Activated CD8-positive, alpha-beta memory T cell treated with anti-CD3 and anti-CD28 coated beads, Interleukin-2, amount 10 ng/mL, durations not matched to agents 7 days and 5 days (primary cell): Measurements from ENCODE around the gene PROZ. TPM values are rescaled to one million over a fixed set of nuclear protein-coding genes. Genes with fewer than 3 reads are reported as not detected.
"Not testable (repeated sequence)": the region's sequence is repeated elsewhere in the genome, so short reads cannot be mapped to it uniquely, and the experiment has no call there.

Experiments used
- ATAC-seq: fragments of 150-1000 bp; cut with Tn5 transposase; one replicate; pipeline ENCODE4 v1.10.0; 2021; ENCODE audit warnings: moderate library complexity
- CTCF ChIA-PET: fragments of 350-600 bp; sonication (Branson Sonifier 250); formaldehyde crosslinking; loops from one replicate; lab custom pipeline; 2021; ENCODE audit warnings: antibody characterized with exemption; lab: Charles Lee
- DNase-seq: peaks from one replicate; pipeline ENCODE4 v3.0.0-alpha.2; 2020
- H3K27ac Mint-ChIP-seq: one replicate; pipeline ENCODE4 v1.8.0; 2021; ENCODE audit warnings: mild to moderate bottlenecking, mixed read lengths
- H3K27me3 Mint-ChIP-seq: one replicate; pipeline ENCODE4 v1.8.0; 2021; ENCODE audit warnings: mixed read lengths
- H3K36me3 Mint-ChIP-seq: one replicate; pipeline ENCODE4 v1.8.0; 2021; ENCODE audit warnings: mild to moderate bottlenecking, mixed read lengths
- H3K4me1 Mint-ChIP-seq: one replicate; pipeline ENCODE4 v1.8.0; 2021; ENCODE audit warnings: mixed read lengths
- H3K4me3 Mint-ChIP-seq: one replicate; pipeline ENCODE4 v1.8.0; 2021; ENCODE audit warnings: mild to moderate bottlenecking, moderate library complexity, mixed read lengths
- H3K9me3 Mint-ChIP-seq: one replicate; pipeline ENCODE4 v1.8.0; 2022; ENCODE audit warnings: low read depth, mixed read lengths
- total RNA-seq, 2 experiments: library from RNA; stranded (reverse); gene quantifications; one replicate each; pipeline ENCODE4 v1.2.3, GENCODE V29; 2021

PROZ gene, protein sequence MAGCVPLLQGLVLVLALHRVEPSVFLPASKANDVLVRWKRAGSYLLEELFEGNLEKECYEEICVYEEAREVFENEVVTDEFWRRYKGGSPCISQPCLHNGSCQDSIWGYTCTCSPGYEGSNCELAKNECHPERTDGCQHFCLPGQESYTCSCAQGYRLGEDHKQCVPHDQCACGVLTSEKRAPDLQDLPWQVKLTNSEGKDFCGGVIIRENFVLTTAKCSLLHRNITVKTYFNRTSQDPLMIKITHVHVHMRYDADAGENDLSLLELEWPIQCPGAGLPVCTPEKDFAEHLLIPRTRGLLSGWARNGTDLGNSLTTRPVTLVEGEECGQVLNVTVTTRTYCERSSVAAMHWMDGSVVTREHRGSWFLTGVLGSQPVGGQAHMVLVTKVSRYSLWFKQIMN
- total RNA-seq, result not detected

DNA sequence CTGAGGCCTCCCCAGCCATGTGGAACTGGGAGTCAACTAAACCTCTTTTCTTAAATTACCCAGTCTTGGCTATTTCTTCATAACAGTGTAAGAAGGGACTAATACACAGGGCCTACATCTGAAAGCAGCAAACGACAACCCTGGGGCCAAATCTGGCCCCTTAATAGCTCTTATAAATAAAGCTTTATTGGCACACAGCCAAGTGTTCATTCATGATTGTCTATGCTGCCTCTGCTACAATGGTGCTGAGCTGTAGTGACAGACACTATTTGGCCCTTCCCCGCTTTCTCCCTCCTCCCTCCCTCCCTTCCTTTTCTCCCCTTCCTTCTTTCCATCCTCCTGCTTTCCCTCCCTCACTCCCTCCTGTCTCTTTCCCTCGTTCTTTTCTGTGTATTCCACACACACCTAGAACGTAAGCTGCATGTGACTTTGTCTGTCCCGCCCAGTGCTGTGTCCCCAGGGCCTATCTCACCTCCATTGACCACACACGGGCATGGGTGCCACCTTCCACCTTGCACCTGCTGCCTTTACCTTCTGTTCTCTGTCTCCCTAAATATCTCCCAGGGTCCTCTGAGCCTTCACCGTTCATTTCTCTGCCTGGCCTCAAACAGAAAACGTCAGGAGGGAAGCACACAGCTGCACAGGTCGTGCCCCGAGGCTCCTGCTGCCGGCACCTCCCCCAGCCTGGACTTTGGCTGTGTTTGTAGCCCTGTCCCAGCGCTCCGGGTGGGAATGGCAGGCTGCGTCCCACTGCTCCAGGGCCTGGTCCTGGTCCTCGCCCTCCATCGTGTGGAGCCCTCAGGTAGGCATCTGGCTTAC is at the start of gene PROZ:
Gene PROZ, plus strand, starts transcription at position 720 of the 819 bp plus-strand sequence. Its CDS starts 13 bp downstream, at position 733.
- peaks cover 17% of the 10 kb centered on the region for H3K27me3 Mint-ChIP-seq
- no peak for ATAC-seq
- H3K36me3 Mint-ChIP-seq, result peaks cover 6% of the 10 kb centered on the region
- no peak within 1 kb of the TSS for H3K27ac Mint-ChIP-seq
- no peak within 1 kb of the TSS for H3K4me3 Mint-ChIP-seq
- H3K9me3 Mint-ChIP-seq, result peaks cover 7% of the 10 kb centered on the region
- H3K4me1 Mint-ChIP-seq, result peaks cover 25% of the 10 kb centered on the region
- CTCF ChIA-PET, result no interaction called here
- DNase-seq, result no peak

DNA sequence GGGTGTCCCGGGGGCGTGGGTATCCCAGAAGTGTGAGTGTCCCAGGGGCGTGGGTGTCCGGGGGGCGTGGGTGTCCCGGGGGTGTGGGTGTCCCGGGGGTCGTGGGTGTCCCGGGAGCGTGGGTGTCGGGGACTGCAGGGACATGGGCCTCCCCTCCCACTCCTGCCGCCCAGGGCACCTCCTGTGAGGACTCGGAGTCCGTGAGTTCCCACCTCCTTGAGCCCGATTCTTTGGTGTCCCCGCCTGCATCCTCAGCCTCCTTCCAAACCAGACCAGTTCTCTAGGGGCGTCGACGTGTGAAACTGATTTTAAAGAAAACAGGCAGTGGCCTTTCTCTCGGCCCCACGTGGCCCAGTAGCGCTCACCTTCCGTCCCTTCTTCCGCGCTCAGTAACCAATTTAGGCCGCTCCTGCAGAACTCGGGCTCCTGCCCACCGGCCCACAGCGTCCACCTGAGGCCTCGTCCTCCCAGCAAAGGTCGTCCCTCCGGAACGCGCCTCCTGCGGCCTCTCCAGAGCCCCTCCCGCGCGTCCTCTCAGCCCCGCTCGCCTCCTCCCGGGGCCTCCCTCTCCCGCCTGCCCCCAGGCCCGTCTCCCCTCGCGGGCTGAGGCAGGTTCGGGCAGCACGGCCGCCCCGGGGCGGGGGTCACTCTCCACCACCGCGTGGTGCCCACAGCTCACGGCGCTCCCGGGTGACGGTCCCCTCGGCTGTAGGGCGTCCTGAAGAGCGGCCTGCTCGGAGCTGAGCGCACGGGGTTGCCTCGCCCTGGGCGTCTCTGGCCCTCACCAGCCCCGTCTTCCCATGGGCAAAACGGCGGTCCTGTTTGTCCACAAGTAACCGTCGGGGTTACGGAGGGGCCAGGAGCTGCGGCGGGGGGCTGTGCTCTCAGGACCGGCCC is 49.0 kb upstream of the PROZ start:
- H3K27me3 Mint-ChIP-seq, result peaks cover 7% of the 10 kb centered on the region
- H3K9me3 Mint-ChIP-seq, result no peaks in the 10 kb centered on the region
- no peaks in the 10 kb centered on the region for H3K4me1 Mint-ChIP-seq
- peak; percentile 25 for ATAC-seq
- CTCF ChIA-PET, result no interaction called here
- H3K36me3 Mint-ChIP-seq, result peaks cover 3% of the 10 kb centered on the region
- DNase-seq, result no peak
- no peak overlapping the region for H3K4me3 Mint-ChIP-seq
- no peak overlapping the region for H3K27ac Mint-ChIP-seq

DNA sequence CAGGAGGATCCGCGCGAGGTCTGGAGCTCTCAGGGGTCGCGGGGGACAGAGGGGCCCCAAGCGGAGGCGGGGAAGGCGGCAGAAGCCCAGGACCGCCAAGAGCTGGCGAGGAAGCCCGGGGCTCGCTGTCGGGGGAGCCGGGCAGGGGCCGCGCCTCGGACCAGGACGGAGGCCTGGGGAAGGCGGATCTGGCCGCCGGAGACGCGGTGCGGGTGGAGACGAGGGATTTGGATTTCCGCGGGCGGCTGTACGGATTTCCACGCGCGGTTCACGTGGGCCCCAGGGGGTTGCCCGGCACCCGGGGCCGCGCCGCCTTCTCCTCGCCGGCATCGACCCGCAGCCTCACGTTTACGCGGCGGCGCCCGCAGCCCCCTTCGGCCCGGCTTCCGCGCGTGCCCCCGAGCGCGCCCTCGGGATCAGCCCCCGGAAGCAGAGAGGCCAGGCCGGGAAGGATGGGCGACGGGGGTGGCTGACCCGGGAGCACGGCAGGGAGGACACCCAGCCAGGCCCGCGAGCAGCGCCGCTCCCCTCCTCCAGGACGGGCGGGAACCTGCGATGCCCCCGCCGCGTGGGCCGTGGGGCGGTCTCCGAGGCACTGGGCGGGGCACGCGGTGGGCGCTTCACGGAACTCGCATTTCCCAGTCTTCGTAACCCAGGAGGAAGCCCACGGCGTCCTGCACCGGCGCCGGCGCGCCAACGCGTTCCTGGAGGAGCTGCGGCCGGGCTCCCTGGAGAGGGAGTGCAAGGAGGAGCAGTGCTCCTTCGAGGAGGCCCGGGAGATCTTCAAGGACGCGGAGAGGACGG is 48.2 kb upstream of the PROZ start:
- Mint-ChIP-seq H3K4me3 (no peak overlapping the region), H3K27ac (no peak overlapping the region), H3K4me1 (no peaks in the 10 kb centered on the region), H3K9me3 (no peaks in the 10 kb centered on the region), H3K27me3 (peaks cover 7% of the 10 kb centered on the region), H3K36me3 (peaks cover 3% of the 10 kb centered on the region)
- CTCF ChIA-PET, result no interaction called here
- DNase-seq, result no peak
- peak; percentile 34 for ATAC-seq

DNA sequence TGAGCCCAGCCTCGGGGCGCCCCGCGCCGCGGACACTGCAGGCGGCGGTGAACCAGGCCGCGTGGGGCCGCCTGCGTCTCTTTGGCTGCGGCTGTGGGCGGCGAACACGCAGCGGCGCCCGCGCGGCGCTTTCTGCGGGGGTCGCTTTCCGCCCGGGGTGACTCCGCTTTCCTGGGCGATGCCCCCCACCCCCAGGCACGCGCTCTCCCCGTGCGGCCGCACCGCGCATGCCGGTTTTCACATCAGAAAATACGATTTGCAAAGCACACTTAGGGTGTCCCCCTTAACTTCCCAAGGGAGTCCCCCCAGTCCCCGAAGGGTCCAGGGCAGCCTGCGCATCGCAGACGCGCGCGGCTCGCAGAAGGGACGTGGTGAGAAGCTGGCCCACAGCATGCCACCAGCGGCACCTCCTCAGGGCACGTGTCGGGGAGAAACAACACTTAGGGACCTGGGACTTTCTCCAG is 47.6 kb upstream of the PROZ start:
- no peaks in the 10 kb centered on the region for H3K9me3 Mint-ChIP-seq
- CTCF ChIA-PET, result no interaction called here
- peaks cover 3% of the 10 kb centered on the region for H3K36me3 Mint-ChIP-seq
- no peak overlapping the region for H3K27ac Mint-ChIP-seq
- H3K4me3 Mint-ChIP-seq, result no peak overlapping the region
- DNase-seq, result no peak
- no peak for ATAC-seq
- H3K4me1 Mint-ChIP-seq, result no peaks in the 10 kb centered on the region
- peaks cover 7% of the 10 kb centered on the region for H3K27me3 Mint-ChIP-seq

DNA sequence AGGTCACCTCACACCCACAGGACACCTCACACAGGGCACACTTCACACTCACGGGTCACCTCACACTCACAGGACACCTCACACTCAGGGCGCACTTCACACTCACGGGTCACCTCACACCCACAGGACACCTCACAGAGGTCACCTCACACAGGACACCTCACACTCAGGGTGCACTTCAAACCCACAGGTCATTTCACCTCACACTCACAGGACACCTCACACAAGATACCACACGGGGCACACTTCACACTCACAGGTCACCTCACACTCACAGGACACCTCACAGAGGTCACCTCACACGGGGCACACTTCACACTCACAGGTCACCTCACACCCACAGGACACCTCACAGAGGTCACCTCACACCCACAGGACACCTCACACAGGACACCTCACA is 46.6 kb upstream of the PROZ start:
- H3K4me1 Mint-ChIP-seq, ATAC-seq, CTCF ChIA-PET, H3K36me3 Mint-ChIP-seq, H3K27ac Mint-ChIP-seq, DNase-seq, H3K27me3 Mint-ChIP-seq, H3K4me3 Mint-ChIP-seq, H3K9me3 Mint-ChIP-seq: not testable (repeated sequence)

DNA sequence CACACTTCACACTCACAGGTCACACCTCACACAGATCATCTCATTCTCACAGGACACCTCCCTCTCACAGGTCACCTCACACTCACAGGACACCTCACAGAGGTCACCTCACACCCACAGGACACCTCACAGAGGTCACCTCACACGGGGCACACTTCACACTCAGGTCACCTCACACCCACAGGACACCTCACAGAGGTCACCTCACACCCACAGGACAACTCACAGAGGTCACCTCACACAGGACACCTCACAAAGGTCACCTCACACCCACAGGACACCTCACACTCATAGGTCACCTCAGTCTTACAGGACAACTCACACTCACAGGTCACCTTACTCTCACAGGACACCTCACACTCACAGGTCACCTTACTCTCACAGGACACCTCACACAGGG is 46.0 kb upstream of the PROZ start:
- CTCF ChIA-PET, H3K4me1 Mint-ChIP-seq, ATAC-seq, H3K27me3 Mint-ChIP-seq, DNase-seq, H3K9me3 Mint-ChIP-seq, H3K27ac Mint-ChIP-seq, H3K36me3 Mint-ChIP-seq, H3K4me3 Mint-ChIP-seq: not testable (repeated sequence)

DNA sequence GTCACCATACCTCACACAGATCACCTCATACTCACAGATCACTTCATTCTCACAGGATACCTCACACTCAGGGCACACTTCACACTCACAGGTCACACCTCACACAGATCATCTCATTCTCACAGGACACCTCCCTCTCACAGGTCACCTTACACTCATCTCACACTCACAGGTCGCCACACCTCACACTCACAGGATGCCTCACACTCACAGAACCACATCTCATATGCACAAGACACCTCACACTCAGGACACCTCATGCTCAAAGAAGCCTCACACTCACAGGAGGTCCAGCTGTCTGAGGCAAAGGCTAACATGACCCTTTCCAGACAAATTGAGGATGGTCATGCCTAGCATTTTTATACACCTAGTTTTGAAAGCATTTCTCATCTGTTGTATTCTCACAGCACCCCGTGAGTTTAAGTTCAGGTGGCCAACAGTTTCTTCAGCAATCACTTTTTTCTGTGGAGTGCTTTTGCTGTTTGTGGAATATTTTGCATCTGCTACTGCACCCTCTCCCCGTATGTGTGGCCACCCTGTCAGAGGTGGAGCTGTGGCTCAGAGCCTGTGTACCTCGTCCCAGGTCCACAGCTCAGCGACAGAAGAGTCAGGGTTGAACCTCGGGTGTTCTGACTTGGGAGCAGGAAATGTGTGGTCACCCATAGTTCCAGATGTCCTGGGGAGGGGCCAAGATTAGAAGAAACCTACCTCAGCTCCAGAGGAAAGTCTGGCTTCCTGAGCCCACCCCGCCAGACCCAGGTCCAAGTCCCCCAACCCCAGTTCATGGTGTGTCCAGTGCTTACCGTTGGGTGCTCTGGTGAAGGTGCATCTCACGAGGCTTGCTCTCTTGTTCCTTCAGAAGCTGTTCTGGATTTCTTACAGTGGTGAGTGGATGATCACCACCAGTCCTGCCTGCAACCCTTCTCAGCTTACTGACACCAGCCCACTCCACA is 45.3 kb upstream of the PROZ start:
- CTCF ChIA-PET, result no interaction called here
- Mint-ChIP-seq H3K9me3 (no peaks in the 10 kb centered on the region), H3K4me1 (no peaks in the 10 kb centered on the region), H3K36me3 (peaks cover 3% of the 10 kb centered on the region), H3K4me3 (no peak overlapping the region), H3K27ac (no peak overlapping the region), H3K27me3 (peaks cover 7% of the 10 kb centered on the region)
- DNase-seq (no peak), ATAC-seq (no peak)

DNA sequence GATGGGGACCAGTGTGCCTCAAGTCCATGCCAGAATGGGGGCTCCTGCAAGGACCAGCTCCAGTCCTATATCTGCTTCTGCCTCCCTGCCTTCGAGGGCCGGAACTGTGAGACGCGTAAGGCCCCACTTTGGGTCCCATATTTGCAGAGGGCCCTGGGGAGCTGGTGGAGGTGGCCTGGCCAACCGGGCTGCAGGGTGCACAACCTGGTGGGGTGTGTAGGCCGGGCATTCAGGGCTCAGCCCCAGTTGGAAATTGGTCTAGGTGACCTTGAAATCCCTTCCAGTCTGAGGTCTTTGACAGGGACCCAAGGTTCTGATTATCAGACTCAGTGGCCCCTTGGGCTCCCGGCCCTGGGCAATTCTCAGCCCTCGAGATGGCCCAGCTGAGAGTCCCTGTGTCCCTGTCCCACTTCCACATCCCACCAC is 44.6 kb upstream of the PROZ start:
- no peak overlapping the region for H3K4me3 Mint-ChIP-seq
- H3K4me1 Mint-ChIP-seq, result no peaks in the 10 kb centered on the region
- CTCF ChIA-PET, result no interaction called here
- ATAC-seq (no peak), DNase-seq (no peak)
- H3K9me3 Mint-ChIP-seq, result no peaks in the 10 kb centered on the region
- peaks cover 3% of the 10 kb centered on the region for H3K36me3 Mint-ChIP-seq
- peaks cover 7% of the 10 kb centered on the region for H3K27me3 Mint-ChIP-seq
- H3K27ac Mint-ChIP-seq, result no peak overlapping the region

DNA sequence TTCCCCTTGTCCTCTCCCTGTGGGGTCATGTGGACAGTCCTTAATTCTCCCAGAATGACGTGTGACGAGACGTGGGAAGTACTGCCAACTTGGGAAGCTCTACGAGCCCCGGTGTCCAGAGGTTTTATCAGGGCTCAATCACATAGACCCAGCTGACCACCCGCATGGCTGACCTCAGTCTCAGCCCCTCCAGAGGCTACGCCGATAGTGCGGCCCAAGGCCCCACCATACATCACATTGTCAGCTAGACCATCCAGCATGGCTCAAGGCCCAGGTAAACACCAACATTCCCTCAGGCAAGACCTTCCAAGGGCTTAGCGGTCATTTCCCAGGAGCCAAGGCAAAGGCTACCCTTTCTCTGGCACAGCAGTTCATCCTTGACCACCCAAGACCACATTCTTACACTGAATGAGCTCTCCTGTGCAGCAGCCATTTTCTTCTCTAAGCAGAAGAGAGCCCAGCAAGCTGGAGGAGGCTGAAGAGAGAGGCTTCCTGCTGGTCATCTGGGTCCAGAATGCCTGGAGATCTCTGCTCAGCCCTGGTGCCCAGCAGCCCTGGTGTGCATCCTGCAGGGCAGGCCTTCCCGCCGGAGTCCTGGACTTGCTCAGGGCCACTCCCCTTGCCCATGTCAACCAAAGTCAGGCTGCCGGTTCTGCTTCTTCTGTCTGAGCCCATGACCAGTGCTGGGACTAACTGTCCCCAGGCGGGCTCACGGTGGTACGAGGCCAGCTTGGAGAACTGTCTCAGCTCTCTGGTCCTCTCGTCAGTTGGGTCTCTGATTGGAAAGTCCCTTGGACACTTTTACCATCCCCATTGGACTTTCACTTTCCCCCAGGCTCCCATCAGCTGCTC is 43.7 kb upstream of the PROZ start:
- H3K4me3 Mint-ChIP-seq, result no peak overlapping the region
- ATAC-seq (no peak), DNase-seq (no peak)
- CTCF ChIA-PET, result no interaction called here
- peaks cover 3% of the 10 kb centered on the region for H3K27me3 Mint-ChIP-seq
- H3K27ac Mint-ChIP-seq, result no peak overlapping the region
- no peaks in the 10 kb centered on the region for H3K36me3 Mint-ChIP-seq
- no peaks in the 10 kb centered on the region for H3K9me3 Mint-ChIP-seq
- no peaks in the 10 kb centered on the region for H3K4me1 Mint-ChIP-seq

DNA sequence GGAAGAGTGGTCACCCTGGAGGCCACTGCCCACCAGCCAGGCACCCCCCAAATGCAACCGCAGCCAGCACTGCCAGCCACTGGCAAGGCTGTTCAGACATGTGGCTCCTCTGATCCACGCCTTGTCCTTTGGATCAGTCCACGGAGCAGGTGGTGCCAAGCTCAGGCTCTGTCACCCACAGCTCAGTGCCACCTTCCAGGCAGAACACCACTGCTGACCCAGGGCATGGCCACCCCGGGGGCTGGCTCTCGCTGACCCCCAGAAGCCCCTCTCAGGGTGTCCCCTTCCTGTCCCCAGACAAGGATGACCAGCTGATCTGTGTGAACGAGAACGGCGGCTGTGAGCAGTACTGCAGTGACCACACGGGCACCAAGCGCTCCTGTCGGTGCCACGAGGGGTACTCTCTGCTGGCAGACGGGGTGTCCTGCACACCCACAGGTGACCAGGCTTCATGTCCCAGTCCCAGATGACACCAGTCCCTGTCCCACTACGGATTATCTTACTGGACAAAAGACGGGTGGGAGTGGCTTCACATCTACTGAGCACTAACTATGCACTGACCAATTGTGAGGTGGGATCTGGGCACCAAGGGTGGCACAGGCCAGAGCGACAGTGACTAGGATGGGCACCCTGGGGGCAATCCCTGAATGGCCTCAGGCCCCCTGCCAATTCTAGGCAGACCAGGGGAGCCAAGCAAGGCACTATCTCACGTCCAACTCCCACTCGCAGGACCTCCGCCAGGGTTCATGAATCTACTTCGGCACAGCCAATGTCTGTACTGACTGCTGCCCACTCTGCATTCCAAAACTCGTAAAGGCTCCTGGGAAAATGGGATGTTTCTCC is 42.9 kb upstream of the PROZ start:
- DNase-seq, result no peak

More for the DNA sequence above, 42.9 kb upstream of the PROZ start:
- ATAC-seq, result no peak
- Mint-ChIP-seq H3K36me3 (no peaks in the 10 kb centered on the region), H3K4me3 (no peak overlapping the region), H3K27me3 (peaks cover 3% of the 10 kb centered on the region), H3K9me3 (no peaks in the 10 kb centered on the region), H3K27ac (no peak overlapping the region), H3K4me1 (no peaks in the 10 kb centered on the region)
- CTCF ChIA-PET, result no interaction called here
